ENCODE data around the gene ZNF582. TPM values are rescaled to one million over a fixed set of nuclear protein-coding genes. Genes with fewer than 3 reads are reported as not detected.

Gene ZNF582
- total RNA-seq, 1 donor = 1.4 TPM

DNA sequence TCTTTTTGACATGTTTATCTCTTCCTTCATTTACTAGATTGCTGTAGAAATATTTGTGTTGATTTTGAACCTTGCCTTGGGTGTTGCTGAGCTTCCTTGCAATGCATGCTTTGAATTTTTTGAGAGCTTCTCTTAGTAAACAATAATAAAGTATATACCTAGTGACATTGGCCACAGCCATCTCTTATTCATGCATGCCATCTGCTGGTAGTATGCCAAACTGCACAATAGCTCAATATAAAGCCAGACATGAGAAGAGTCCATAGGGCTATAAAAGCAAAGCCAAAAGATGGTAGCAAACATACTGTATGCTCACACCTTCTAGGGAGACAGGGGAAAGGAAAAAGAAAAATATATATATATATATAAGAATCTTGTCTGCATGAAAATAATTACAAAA lies 59.8 kb downstream of the ZNF582 start:
- H3K4me3 ChIP-seq (ENCODE audit: low read depth, low read length) = no peak overlapping the region
- peak; percentile 71 for TF ChIP-seq CTCF (IDR thresholded peaks at IDR 0.05; ENCODE audit: insufficient read depth, low read length)
- peak; percentile 66 for DNase-seq (ENCODE audit: low read depth)

Other genes with a start within 250 kb of the ZNF582 start
- gene GALP, start 217.5 kb downstream of the ZNF582 start, total RNA-seq (ENCODE audit: low replicate concordance) = not detected in 2 replicates
- 0.09 TPM in 1 of 2 replicates, not detected in the other for gene ZSCAN5B, start 195.8 kb downstream of the ZNF582 start, total RNA-seq (ENCODE audit: low replicate concordance)
- not detected in 2 replicates for gene ZSCAN5C, start 191.3 kb downstream of the ZNF582 start, total RNA-seq (ENCODE audit: low replicate concordance)
- not detected in 2 replicates for gene EDDM13, start 120.8 kb downstream of the ZNF582 start, total RNA-seq (ENCODE audit: low replicate concordance)
- gene ZSCAN5A, start 78.7 kb downstream of the ZNF582 start, total RNA-seq (ENCODE audit: low replicate concordance) = 6.1 and 9.6 TPM in 2 replicates
- gene ZNF583, start 10.8 kb upstream of the ZNF582 start, total RNA-seq (ENCODE audit: low replicate concordance) = 8.3 and 12.1 TPM in 2 replicates
- 3.1 and 8.9 TPM in 2 replicates for gene ZNF667, start 83.8 kb upstream of the ZNF582 start, total RNA-seq (ENCODE audit: low replicate concordance)
- 2.5 and 11.0 TPM in 2 replicates for gene ZNF471, start 114.3 kb upstream of the ZNF582 start, total RNA-seq (ENCODE audit: low replicate concordance)
- 8.3 and 11.6 TPM in 2 replicates for gene ZFP28, start 145.4 kb upstream of the ZNF582 start, total RNA-seq (ENCODE audit: low replicate concordance)
- gene ZNF470, start 173.9 kb upstream of the ZNF582 start, total RNA-seq (ENCODE audit: low replicate concordance) = 6.4 and 8.7 TPM in 2 replicates
- 2.4 and 6.3 TPM in 2 replicates for gene ZNF71, start 201.8 kb upstream of the ZNF582 start, total RNA-seq (ENCODE audit: low replicate concordance)
- 0.65 TPM in 1 of 2 replicates, not detected in the other for gene SMIM17, start 249.6 kb upstream of the ZNF582 start, total RNA-seq (ENCODE audit: low replicate concordance)